GM12878 (cell line): ENCODE data around the gene LRTM1. TPM values are rescaled to one million over a fixed set of nuclear protein-coding genes. Genes with fewer than 3 reads are reported as not detected.

Source experiments
- ATAC-seq: fragments of 200-7000 bp; cut with Tn5 transposase; 3 replicates; pipeline ENCODE4 v1.9.1; 2020; ENCODE audit warnings: mild to moderate bottlenecking, moderate library complexity
- BruUV-seq: library from RNA; stranded (reverse); fragments of 400-500 nt; replicated peaks from 2 replicates; lab custom pipeline; 2021; lab: Mats Ljungman, UMichigan
- CTCF ChIA-PET: fragments of 300-600 bp; sonication (Branson Sonifier 250); formaldehyde crosslinking; extraction: SDS; loops from one replicate; lab custom pipeline; 2021; ENCODE audit warnings: inconsistent platforms; lab: Yijun Ruan, JAX
- POLR2A ChIA-PET: fragments of 350-600 bp; formaldehyde crosslinking; extraction: SDS; loops from one replicate; lab custom pipeline; 2021; ENCODE audit warnings: inconsistent platforms; lab: Charles Lee
- RAD21 ChIA-PET: fragments of 300-600 bp; sonication (Branson Sonifier 250); formaldehyde crosslinking; loops from one replicate; lab custom pipeline; 2023; ENCODE audit warnings: antibody characterized with exemption; ENCODE audit not compliant: unreplicated experiment; lab: Charles Lee
- SMC1A ChIA-PET: fragments of 300-600 bp; sonication (Branson Sonifier 250); formaldehyde crosslinking; loops from one replicate; lab custom pipeline; 2023; ENCODE audit not compliant: unreplicated experiment, uncharacterized antibody; lab: Charles Lee
- DNase-seq: peaks from one replicate; pipeline ENCODE4 v3.0.0-alpha.2; 2011; ENCODE audit warnings: low read depth, low spot score
- FAIRE-seq: peaks from 3 replicates; lab custom pipeline; 2011; peaks lifted over from hg19 to GRCh38; lab: Jason Lieb, UNC
- H2AFZ ChIP-seq: 2 replicates; pipeline ENCODE4 v1.6.0; 2011; ENCODE audit warnings: low read depth, low read length, control low read depth; ENCODE audit not compliant: control insufficient read depth
- H3K27ac ChIP-seq: 2 replicates; pipeline ENCODE4 v1.5.1; 2011; ENCODE audit warnings: control low read depth; ENCODE audit not compliant: control insufficient read depth, insufficient read depth
- H3K27me3 ChIP-seq, 2 experiments: replicated peaks in 1 of 2; 2 replicates each; pipeline versions ENCODE4 v1.6.0 to v1.6.1; 2011; ENCODE audit warnings: low read length in 1 of 2; ENCODE audit not compliant: control insufficient read depth in 2 of 2, insufficient read depth in 2 of 2
- H3K36me3 ChIP-seq, 2 experiments: 2 replicates each; pipeline ENCODE4 v1.5.1; 2011; ENCODE audit warnings: low read length in 1 of 2; ENCODE audit not compliant: control insufficient read depth in 2 of 2, insufficient read depth in 2 of 2
- H3K4me1 ChIP-seq: 2 replicates; pipeline ENCODE4 v1.6.1; 2011; ENCODE audit warnings: mild to moderate bottlenecking, low read length, moderate library complexity, mixed read lengths; ENCODE audit not compliant: control insufficient read depth, insufficient read depth
- H3K4me2 ChIP-seq: 2 replicates; pipeline ENCODE4 v1.6.0; 2011; ENCODE audit warnings: control low read depth; ENCODE audit not compliant: control insufficient read depth, insufficient read depth
- H3K4me3 ChIP-seq: fragments of 200-600 bp; sonication (generic); 2 replicates; pipeline ENCODE4 v1.5.1; 2016
- H3K79me2 ChIP-seq: 2 replicates; pipeline ENCODE4 v1.6.0; 2011; ENCODE audit warnings: low read length; ENCODE audit not compliant: control insufficient read depth, insufficient read depth
- H3K9ac ChIP-seq: 2 replicates; pipeline ENCODE4 v1.8.0; 2011; ENCODE audit warnings: low read length, control low read depth, mixed read lengths; ENCODE audit not compliant: control insufficient read depth, insufficient read depth
- H3K9me3 ChIP-seq: replicated peaks from 3 replicates; pipeline ENCODE4 v1.5.1; 2011; ENCODE audit warnings: mild to moderate bottlenecking, low read length; ENCODE audit not compliant: control insufficient read depth, insufficient read depth
- H4K20me1 ChIP-seq: 2 replicates; pipeline ENCODE4 v1.6.0; 2011; ENCODE audit not compliant: control insufficient read depth, insufficient read depth
- BCL11A ChIP-seq: IDR thresholded peaks from 2 replicates; pipeline ENCODE4 v1.6.1; 2011; ENCODE audit warnings: low read depth, low read length
- CREB1 ChIP-seq: IDR thresholded peaks from 2 replicates; pipeline ENCODE4 v1.6.1; 2012; ENCODE audit warnings: low read depth, mild to moderate bottlenecking, inconsistent platforms
- CUX1 ChIP-seq: IDR thresholded peaks from 2 replicates; pipeline ENCODE4 v1.6.1; 2012; ENCODE audit warnings: improper control_type of control experiment, low read depth, low read length; ENCODE audit not compliant: insufficient replicate concordance
- HSF1 ChIP-seq: fragments of 150-350 bp; IDR thresholded peaks from 2 replicates; pipeline ENCODE4 v1.6.1; 2014; ENCODE audit warnings: mild to moderate bottlenecking, low read depth, low read length
- MEF2B ChIP-seq: fragments of 450-650 bp; IDR thresholded peaks from 2 replicates; pipeline ENCODE4 v1.6.1; 2018; ENCODE audit warnings: mild to moderate bottlenecking, moderate library complexity; ENCODE audit not compliant: partially characterized antibody, poor library complexity, severe bottlenecking
- RAD21 ChIP-seq: IDR thresholded peaks from 2 replicates; pipeline ENCODE4 v1.6.1; 2011; ENCODE audit warnings: mild to moderate bottlenecking, low read depth, low read length, moderate library complexity; ENCODE audit not compliant: insufficient read depth
- RAD51 ChIP-seq: fragments of 450-650 bp; IDR thresholded peaks from 2 replicates; pipeline ENCODE4 v1.6.1; 2016; ENCODE audit warnings: moderate library complexity, mild to moderate bottlenecking, inconsistent platforms
- RCOR1 ChIP-seq: conservative IDR thresholded peaks from 2 replicates; pipeline ENCODE4 v1.6.1; 2012; ENCODE audit warnings: low read depth, low read length, improper control_type of control experiment
- RELA ChIP-seq: fragments of 450-650 bp; IDR thresholded peaks from 2 replicates; pipeline ENCODE4 v1.8.0; 2014; ENCODE audit warnings: borderline replicate concordance; ENCODE audit not compliant: partially characterized antibody
- SIX5 ChIP-seq: IDR thresholded peaks from 2 replicates; pipeline ENCODE4 v1.6.1; 2011; ENCODE audit warnings: mild to moderate bottlenecking, low read depth, low read length, moderate library complexity; ENCODE audit not compliant: severe bottlenecking
- STAT1 ChIP-seq: fragments of 450-650 bp; conservative IDR thresholded peaks from 2 replicates; pipeline ENCODE4 v1.6.1; 2014; ENCODE audit warnings: antibody characterized with exemption, mild to moderate bottlenecking
- SUZ12 ChIP-seq: fragments of 200-600 bp; sonication (generic); IDR thresholded peaks from one replicate; pipeline ENCODE4 v1.6.1; 2018; ENCODE audit warnings: antibody characterized with exemption, mild to moderate bottlenecking; ENCODE audit not compliant: unreplicated experiment
- TARDBP ChIP-seq: IDR thresholded peaks from 2 replicates; pipeline ENCODE4 v1.6.1; 2016; ENCODE audit warnings: borderline replicate concordance
- USF1 ChIP-seq: IDR thresholded peaks from 2 replicates; pipeline ENCODE4 v1.6.1; 2011; ENCODE audit warnings: borderline replicate concordance, low read depth, mild to moderate bottlenecking, moderate library complexity, mixed read lengths, low read length; ENCODE audit not compliant: insufficient read depth; ENCODE audit errors: extremely low read length
- WRNIP1 ChIP-seq: IDR thresholded peaks from 2 replicates; pipeline ENCODE4 v1.6.1; 2011; ENCODE audit warnings: low read depth, low read length, improper control_type of control experiment, borderline replicate concordance
- YY1 ChIP-seq: IDR thresholded peaks from 2 replicates; pipeline ENCODE4 v1.6.1; 2011; ENCODE audit warnings: low read depth, mild to moderate bottlenecking, low read length
- ZZZ3 ChIP-seq: IDR thresholded peaks from 2 replicates; pipeline ENCODE4 v1.6.1; 2011; ENCODE audit warnings: low read depth; ENCODE audit not compliant: control insufficient read depth, insufficient read length
- WGBS: methylation state at CpG from one replicate; pipeline ENCODE4 v1.1.6; 2016; ENCODE audit warnings: low lambda C conversion rate; ENCODE audit not compliant: insufficient replicate concordance, insufficient coverage; ENCODE audit errors: missing lambda C conversion rate; 5-methylcytosine and 5-hydroxymethylcytosine counted together
- in situ Hi-C: fragments of 300-500 bp; cut with MboI; formaldehyde crosslinking; loops from 9 replicates; pipeline ENCODE4 v1.14.3; 2018; ENCODE audit warnings: mixed read lengths
- intact Hi-C: fragments of 100-400 bp; cut with micrococcal nuclease; formaldehyde crosslinking; loops from one replicate; pipeline ENCODE4 v1.14.2; 2022; ENCODE audit not compliant: unreplicated experiment
- polyA plus RNA-seq, 11 experiments: library from polyadenylated mRNA; depleted of rRNA in 4 of 11; unstranded in 6 of 11; stranded (reverse) in 5 of 11; fragments of >200 nt; fragmentation: Nextera tagmentation in 4 of 11; fragmentation: Illumina TruSeq in 1 of 11; extraction: Ambion mirVana in 4 of 11; extraction: Trizol in 1 of 11; gene quantifications; 1 replicate in 1 of 11; 2 replicates in 10 of 11; pipeline versions ENCODE4 v1.2.1 to v1.2.3, GENCODE V29; 2011 to 2016; ENCODE audit warnings: inconsistent platforms in 2 of 11, missing spikeins in 2 of 11, low read depth in 1 of 11
- total RNA-seq, 4 experiments: library from RNA; depleted of rRNA in 3 of 4; stranded (reverse); fragments of >200 nt in 3 of 4; fragmentation: Illumina TruSeq in 1 of 4; extraction: Trizol in 1 of 4; gene quantifications; 2 replicates each; pipeline versions ENCODE4 v1.2.1 to v1.2.3, GENCODE V29; 2013 to 2021

The LRTM1 gene
- total and polyA plus RNA-seq, 10 of the 15 experiments (the other 5 are each of a cell fraction or from before 2014, with no cell fraction given) = 0.08 TPM; not detected in 9

GRCh38 chr3:54889731-54890130 is 38.1 kb downstream of the LRTM1 start (continued):
- TF ChIP-seq CUX1 (no peak), RELA (no peak), STAT1 (no peak), HSF1 (no peak)

- Histone ChIP-seq H2AFZ (no peak overlapping the region), H3K79me2 (no peaks in the 10 kb centered on the region), H3K9me3 (no peaks in the 10 kb centered on the region), H3K27ac (no peak overlapping the region), H3K36me3 (no peaks in the 10 kb centered on the region), H3K4me1 (no peaks in the 10 kb centered on the region), H3K4me2 (no peak overlapping the region), H3K9ac (no peak overlapping the region), H3K27me3 (no peaks in the 10 kb centered on the region; a peak in 2 of 4 replicates), H4K20me1 (no peaks in the 10 kb centered on the region), H3K4me3 (no peak overlapping the region)
- in situ Hi-C loops = no loop called here
- DNase-seq (no peak), FAIRE-seq (no peak), ATAC-seq (no peak)
- no TSS peak for BruUV-seq
- POLR2A ChIA-PET = no interaction called here
- CTCF ChIA-PET = interaction anchor here (0.6 kb wide), 1 partner anchor 89 kb away, joined by 3 read pairs; no protein-coding TSS in a partner anchor
- SMC1A ChIA-PET = no interaction called here
- WGBS = 17% methylated on average over 1 of the region's 1 CpG
- intact Hi-C loops = no loop called here
- RAD21 ChIA-PET = no interaction called here
- TF ChIP-seq USF1 (no peak), ZZZ3 (no peak), SIX5 (no peak), BCL11A (no peak), TARDBP (no peak), STAT1 (no peak), RAD21 (no peak), RAD51 (no peak), CREB1 (no peak), RCOR1 (no peak), SUZ12 (no peak), YY1 (no peak), MEF2B (no peak), WRNIP1 (no peak)
Measured at GRCh38 chr3:54888873-54889272, 39.0 kb downstream of the LRTM1 start.
